ENCODE data around the gene TRMO. TPM values are rescaled to one million over a fixed set of nuclear protein-coding genes. Genes with fewer than 3 reads are reported as not detected.

The TRMO gene
- total RNA-seq, 4 donors from 2014 or later, result 16.0 to 41.1 (median 20.7) TPM

DNA sequence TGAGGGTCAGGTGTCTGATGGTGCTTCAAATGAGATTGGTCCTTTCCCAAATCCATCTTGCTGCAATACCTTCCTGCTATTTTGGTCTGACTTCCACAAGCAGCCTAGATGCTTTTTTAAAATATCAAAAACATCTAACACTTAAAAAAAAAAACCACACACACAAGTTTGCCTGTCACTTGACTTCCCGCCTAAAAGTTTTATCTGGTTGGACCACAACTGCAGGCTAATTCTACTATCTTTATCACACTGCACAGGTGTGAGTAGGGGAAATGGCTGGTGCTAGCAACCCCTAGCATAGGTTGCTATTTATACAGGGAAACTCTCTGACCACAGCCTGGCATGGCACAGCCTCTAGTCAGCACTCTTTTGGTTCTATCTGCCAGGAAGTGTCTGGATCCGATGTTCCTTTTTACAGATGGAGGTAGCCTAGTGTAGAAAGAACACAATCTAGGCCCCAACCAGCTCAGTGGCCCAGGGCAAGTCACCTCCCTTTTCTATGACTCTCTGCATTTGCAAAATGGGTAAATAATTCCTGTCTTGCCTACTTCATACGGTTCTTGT, 15.9 kb upstream of the TRMO start, which contains the start of gene HEMGN:
Gene HEMGN, minus strand, starts transcription at position 92 of the 564 bp plus-strand sequence. Its CDS starts 36 bp downstream, at position 56.
- no peaks in the 10 kb centered on the region for H3K4me1 ChIP-seq
- H3K36me3 ChIP-seq, result no peaks in the 10 kb centered on the region
- H3K9me3 ChIP-seq, result no peaks in the 10 kb centered on the region
- DNase-seq, result no peak
- no peak within 1 kb of the TSS for H3K27ac ChIP-seq
- no peak within 1 kb of the TSS for H3K4me3 ChIP-seq
- peaks cover 0 to 49% (median 0%) of the 10 kb centered on the region in 4 donors for H3K27me3 ChIP-seq
- intact Hi-C loops (cut with DNase I), result no loop called here
- no peak for TF ChIP-seq CTCF (IDR thresholded peaks at IDR 0.05)
- TF ChIP-seq POLR2A (IDR thresholded peaks at IDR 0.05), result no peak
- 65 to 68% methylated on average over 3 of the region's 3 CpGs for WGBS, 2 donors

DNA sequence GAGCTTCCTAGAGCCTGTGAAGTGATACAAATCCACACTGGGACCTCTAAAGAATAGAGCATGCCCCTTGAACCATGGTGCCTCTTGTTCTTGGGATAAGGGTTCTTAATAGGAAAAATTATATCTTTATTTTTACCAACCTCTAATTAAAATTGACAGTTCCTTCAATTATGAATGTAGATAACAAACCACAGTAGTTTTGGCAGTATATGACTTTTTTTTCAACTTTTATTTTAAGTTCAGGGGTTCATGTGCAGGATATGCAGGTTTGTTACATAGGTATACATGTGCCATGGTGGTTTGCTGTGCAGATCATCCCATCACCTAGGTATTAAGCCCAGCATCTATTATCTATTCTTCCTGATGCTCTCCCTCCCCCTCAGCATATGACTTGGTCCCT, 14.7 kb upstream of the TRMO start:
- Histone ChIP-seq H3K36me3 (no peaks in the 10 kb centered on the region), H3K27ac (no peak overlapping the region), H3K4me3 (no peak overlapping the region), H3K4me1 (no peaks in the 10 kb centered on the region), H3K27me3 (peaks cover 0 to 49% (median 0%) of the 10 kb centered on the region in 4 donors), H3K9me3 (no peaks in the 10 kb centered on the region)
- no peak for DNase-seq
- TF ChIP-seq POLR2A (IDR thresholded peaks at IDR 0.05) (no peak), CTCF (IDR thresholded peaks at IDR 0.05) (no peak)
- intact Hi-C loops (cut with DNase I), result no loop called here

DNA sequence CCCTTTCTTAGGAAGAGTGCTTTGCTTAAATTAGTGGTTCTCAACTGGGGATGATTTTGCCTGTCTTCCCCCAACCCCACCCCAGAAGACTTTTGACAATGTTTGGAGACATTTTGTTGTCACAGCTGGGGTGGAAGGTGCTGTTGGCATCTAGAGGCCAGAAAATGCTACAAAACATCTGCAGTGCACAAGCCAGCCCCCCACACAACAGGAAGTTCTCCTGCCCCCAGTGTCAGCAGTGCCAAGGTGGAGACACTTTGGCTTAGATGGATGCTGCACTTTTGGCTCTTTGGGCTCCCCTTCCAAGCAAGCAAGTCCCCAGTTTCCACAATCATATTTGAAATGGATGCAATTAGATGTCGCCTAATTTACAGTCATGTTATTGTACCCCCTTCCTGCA, 13.0 kb upstream of the TRMO start:
- no peaks in the 10 kb centered on the region for H3K36me3 ChIP-seq
- intact Hi-C loops (cut with DNase I), result no loop called here
- H3K9me3 ChIP-seq, result no peaks in the 10 kb centered on the region
- TF ChIP-seq CTCF (IDR thresholded peaks at IDR 0.05), result no peak
- TF ChIP-seq POLR2A (IDR thresholded peaks at IDR 0.05), result no peak
- peaks cover 0 to 53% (median 0%) of the 10 kb centered on the region in 4 donors for H3K27me3 ChIP-seq
- WGBS, 2 donors, result 69 to 85% methylated on average over 1 of the region's 1 CpG
- H3K4me1 ChIP-seq, result no peaks in the 10 kb centered on the region
- no peak for DNase-seq
- H3K27ac ChIP-seq, result no peak overlapping the region
- H3K4me3 ChIP-seq, result no peak overlapping the region

DNA sequence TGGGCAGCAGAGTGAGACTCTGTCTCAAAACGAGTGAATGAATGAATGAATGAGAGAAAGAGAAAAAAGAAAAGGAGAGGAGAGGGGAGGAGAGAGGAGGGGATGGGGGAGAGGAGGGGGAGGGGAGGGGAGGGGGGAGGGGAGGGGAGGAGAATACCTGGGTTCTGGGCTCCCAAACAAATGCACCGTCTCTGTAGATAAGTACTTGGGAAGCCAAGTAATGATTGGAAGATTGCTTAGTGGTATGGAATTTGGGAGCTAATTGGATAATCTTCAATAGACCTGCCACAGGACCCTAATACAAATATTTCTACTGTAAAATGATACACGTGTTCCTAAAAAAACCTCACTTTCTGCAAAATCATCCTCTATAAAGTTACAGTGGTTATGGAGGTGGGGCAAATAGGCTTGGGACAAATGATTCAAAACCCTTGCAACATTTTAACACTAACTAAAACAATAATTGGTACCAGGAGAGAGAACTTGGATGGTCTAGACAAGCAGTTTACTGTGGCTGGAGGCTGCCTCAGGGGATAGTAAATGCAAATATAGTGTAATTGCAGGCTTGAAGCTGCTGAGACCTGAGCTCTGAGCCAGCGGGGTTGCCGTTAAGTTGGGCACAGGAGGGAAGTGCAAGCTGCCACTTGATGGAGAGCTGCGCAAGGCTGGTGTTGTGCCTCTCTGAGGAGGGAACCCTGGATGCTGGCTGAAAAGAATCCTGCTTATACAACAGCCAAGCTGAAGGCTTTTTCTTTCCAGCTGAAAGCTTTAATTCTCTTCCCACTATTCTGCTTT, 12.2 kb upstream of the TRMO start:
- peaks cover 0 to 52% (median 0%) of the 10 kb centered on the region in 4 donors for H3K27me3 ChIP-seq

More for the DNA sequence above, 12.2 kb upstream of the TRMO start:
- Histone ChIP-seq H3K36me3 (no peaks in the 10 kb centered on the region), H3K4me1 (no peaks in the 10 kb centered on the region), H3K27ac (no peak overlapping the region), H3K9me3 (no peaks in the 10 kb centered on the region), H3K4me3 (no peak overlapping the region)
- no peak for DNase-seq
- intact Hi-C loops (cut with DNase I), result no loop called here
- 28 to 30% methylated on average over 6 of the region's 6 CpGs for WGBS, 2 donors
- TF ChIP-seq CTCF (IDR thresholded peaks at IDR 0.05) (no peak), POLR2A (IDR thresholded peaks at IDR 0.05) (no peak)
